NT2/D1 (cell line): Measurements from ENCODE around the gene CPEB3.

Experiments used
- DNase-seq: peaks from one replicate; pipeline ENCODE4 v3.0.0-alpha.2; 2011; ENCODE audit warnings: low read depth, low spot score
- H3K27me3 ChIP-seq: 2 replicates; pipeline ENCODE4 v1.6.0; 2011; ENCODE audit warnings: mild to moderate bottlenecking; ENCODE audit not compliant: insufficient read length, insufficient read depth
- H3K36me3 ChIP-seq: 2 replicates; pipeline ENCODE4 v1.6.1; 2011; ENCODE audit warnings: mild to moderate bottlenecking, low read length, mixed read lengths; ENCODE audit not compliant: insufficient read depth, insufficient read length
- H3K4me1 ChIP-seq: 2 replicates; pipeline ENCODE4 v1.5.1; 2011; ENCODE audit not compliant: insufficient read depth, insufficient read length
- H3K4me3 ChIP-seq: 2 replicates; pipeline ENCODE4 v1.5.1; 2011; ENCODE audit warnings: low read depth; ENCODE audit not compliant: insufficient read length
- H3K9ac ChIP-seq: 2 replicates; pipeline ENCODE4 v1.6.0; 2011; ENCODE audit warnings: low read depth; ENCODE audit not compliant: insufficient read length
- H3K9me3 ChIP-seq: 2 replicates; pipeline ENCODE4 v1.5.1; 2011; ENCODE audit warnings: mild to moderate bottlenecking, low read length; ENCODE audit not compliant: insufficient read depth
- SUZ12 ChIP-seq: IDR thresholded peaks from 2 replicates; pipeline ENCODE4 v1.6.1; 2011; ENCODE audit not compliant: insufficient read length, insufficient read depth; ENCODE audit errors: extremely low read depth
- YY1 ChIP-seq: IDR thresholded peaks from 2 replicates; pipeline ENCODE4 v1.6.1; 2011; ENCODE audit not compliant: insufficient read length, insufficient read depth
- ZNF274 ChIP-seq: IDR thresholded peaks from 2 replicates; pipeline ENCODE4 v1.6.1; 2011; ENCODE audit warnings: mild to moderate bottlenecking, low read depth, low read length

The CPEB3 gene

GRCh38 chr10:92131275-92131820, 159.5 kb downstream of the CPEB3 start:
- no peaks in the 10 kb centered on the region for H3K9me3 ChIP-seq
- TF ChIP-seq ZNF274 (no peak), SUZ12 (no peak), YY1 (no peak)
- H3K9ac ChIP-seq = no peak overlapping the region
- no peaks in the 10 kb centered on the region for H3K4me1 ChIP-seq
- H3K27me3 ChIP-seq = no peaks in the 10 kb centered on the region
- no peaks in the 10 kb centered on the region for H3K36me3 ChIP-seq
- no peak for DNase-seq
- no peak overlapping the region for H3K4me3 ChIP-seq

- TF ChIP-seq ZNF274 (no peak), SUZ12 (no peak), YY1 (no peak)
- no peaks in the 10 kb centered on the region for H3K27me3 ChIP-seq
- DNase-seq = no peak
- no peak overlapping the region for H3K9ac ChIP-seq
- H3K4me1 ChIP-seq = no peaks in the 10 kb centered on the region
- H3K4me3 ChIP-seq = no peak overlapping the region
- no peaks in the 10 kb centered on the region for H3K9me3 ChIP-seq
- no peaks in the 10 kb centered on the region for H3K36me3 ChIP-seq
Observed at GRCh38 chr10:92130622-92131274, 160.1 kb downstream of the CPEB3 start.

- no peak overlapping the region for H3K9ac ChIP-seq
- H3K9me3 ChIP-seq = no peaks in the 10 kb centered on the region
- no peak for DNase-seq
- TF ChIP-seq SUZ12 = no peak
- TF ChIP-seq ZNF274 = no peak
- TF ChIP-seq YY1 = no peak
- H3K27me3 ChIP-seq = no peaks in the 10 kb centered on the region
- no peaks in the 10 kb centered on the region for H3K4me1 ChIP-seq
- H3K4me3 ChIP-seq = no peak overlapping the region
- no peaks in the 10 kb centered on the region for H3K36me3 ChIP-seq
Observed at GRCh38 chr10:92126100-92126650, 164.7 kb downstream of the CPEB3 start.

GRCh38 chr10:92125144-92125543, 165.7 kb downstream of the CPEB3 start:
- Histone ChIP-seq H3K4me3 (no peak overlapping the region), H3K9me3 (no peaks in the 10 kb centered on the region), H3K36me3 (no peaks in the 10 kb centered on the region), H3K4me1 (no peaks in the 10 kb centered on the region), H3K9ac (no peak overlapping the region), H3K27me3 (no peaks in the 10 kb centered on the region)
- no peak for TF ChIP-seq YY1
- TF ChIP-seq ZNF274 = no peak
- no peak for DNase-seq

GRCh38 chr10:92124616-92125143, 166.2 kb downstream of the CPEB3 start:
- Histone ChIP-seq H3K4me3 (no peak overlapping the region), H3K27me3 (no peaks in the 10 kb centered on the region), H3K4me1 (no peaks in the 10 kb centered on the region), H3K9ac (no peak overlapping the region), H3K9me3 (no peaks in the 10 kb centered on the region), H3K36me3 (no peaks in the 10 kb centered on the region)
- TF ChIP-seq YY1 (no peak), SUZ12 (no peak), ZNF274 (no peak)
- DNase-seq = no peak

- TF ChIP-seq YY1 (no peak), SUZ12 (no peak), ZNF274 (no peak)
- Histone ChIP-seq H3K4me3 (no peak overlapping the region), H3K9me3 (no peaks in the 10 kb centered on the region), H3K36me3 (no peaks in the 10 kb centered on the region), H3K27me3 (no peaks in the 10 kb centered on the region), H3K9ac (no peak overlapping the region), H3K4me1 (no peaks in the 10 kb centered on the region)
- no peak for DNase-seq
Observed at GRCh38 chr10:92124020-92124419, 166.9 kb downstream of the CPEB3 start.

GRCh38 chr10:92122941-92123450, 167.9 kb downstream of the CPEB3 start:
- no peak for DNase-seq
- Histone ChIP-seq H3K4me3 (no peak overlapping the region), H3K9ac (no peak overlapping the region), H3K4me1 (no peaks in the 10 kb centered on the region), H3K27me3 (no peaks in the 10 kb centered on the region), H3K9me3 (no peaks in the 10 kb centered on the region), H3K36me3 (no peaks in the 10 kb centered on the region)
- TF ChIP-seq ZNF274 (no peak), YY1 (no peak), SUZ12 (no peak)
